Measurements from ENCODE around the gene PSEN2.

DNA sequence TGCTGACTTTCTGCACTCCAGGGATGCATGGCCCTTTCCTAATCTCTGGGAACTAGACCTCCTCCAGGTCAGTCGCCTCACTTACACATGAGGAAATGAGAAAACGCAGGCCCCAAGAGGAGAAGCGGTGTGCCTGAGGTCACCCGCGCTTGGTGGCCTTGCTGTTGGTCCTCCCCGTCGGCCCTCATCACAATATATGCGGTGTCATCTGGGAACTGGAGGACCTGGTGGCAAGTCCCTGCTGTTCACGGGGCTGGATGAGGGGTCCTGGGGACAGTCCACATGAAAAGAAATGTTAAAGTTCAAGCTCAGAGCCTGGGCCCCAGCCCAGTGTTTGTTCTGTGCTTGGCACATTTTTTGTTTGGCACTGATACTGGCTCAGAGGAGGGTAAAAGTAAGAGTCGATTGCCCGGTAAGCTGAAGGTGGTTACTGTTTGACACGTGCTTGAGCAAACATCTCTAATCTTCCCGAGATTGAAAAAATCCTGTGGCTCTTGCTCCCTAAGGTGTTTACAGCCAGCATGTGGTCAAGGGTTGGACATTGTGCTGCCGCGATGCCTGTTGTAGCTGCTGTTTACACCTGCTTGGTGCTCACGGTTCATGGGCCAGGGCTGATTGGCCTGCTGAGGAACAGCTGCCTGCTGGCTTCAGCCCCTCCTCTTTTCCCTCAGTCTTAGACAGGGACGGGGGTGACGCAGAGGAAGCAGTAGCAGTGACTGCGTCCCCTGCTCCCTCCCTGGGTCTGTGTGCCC is 74.9 kb downstream of the PSEN2 start:
- TF ChIP-seq, protein P1, sequence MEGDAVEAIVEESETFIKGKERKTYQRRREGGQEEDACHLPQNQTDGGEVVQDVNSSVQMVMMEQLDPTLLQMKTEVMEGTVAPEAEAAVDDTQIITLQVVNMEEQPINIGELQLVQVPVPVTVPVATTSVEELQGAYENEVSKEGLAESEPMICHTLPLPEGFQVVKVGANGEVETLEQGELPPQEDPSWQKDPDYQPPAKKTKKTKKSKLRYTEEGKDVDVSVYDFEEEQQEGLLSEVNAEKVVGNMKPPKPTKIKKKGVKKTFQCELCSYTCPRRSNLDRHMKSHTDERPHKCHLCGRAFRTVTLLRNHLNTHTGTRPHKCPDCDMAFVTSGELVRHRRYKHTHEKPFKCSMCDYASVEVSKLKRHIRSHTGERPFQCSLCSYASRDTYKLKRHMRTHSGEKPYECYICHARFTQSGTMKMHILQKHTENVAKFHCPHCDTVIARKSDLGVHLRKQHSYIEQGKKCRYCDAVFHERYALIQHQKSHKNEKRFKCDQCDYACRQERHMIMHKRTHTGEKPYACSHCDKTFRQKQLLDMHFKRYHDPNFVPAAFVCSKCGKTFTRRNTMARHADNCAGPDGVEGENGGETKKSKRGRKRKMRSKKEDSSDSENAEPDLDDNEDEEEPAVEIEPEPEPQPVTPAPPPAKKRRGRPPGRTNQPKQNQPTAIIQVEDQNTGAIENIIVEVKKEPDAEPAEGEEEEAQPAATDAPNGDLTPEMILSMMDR (IDR thresholded peaks at IDR 0.05; ENCODE audit: poor library complexity), result no peak
- no peak for TF ChIP-seq EZH2 (IDR thresholded peaks at IDR 0.05; ENCODE audit: borderline replicate concordance)
- peak; percentile 55 for TF ChIP-seq EZH2phosphoT487 (IDR thresholded peaks at IDR 0.05; ENCODE audit: low read depth, severe bottlenecking, unreplicated experiment)

Data from hepatocyte (in vitro differentiated cells).